Mesenchymal stem cell (in vitro differentiated cells and primary cell): ENCODE measurements around the gene TBX10.
"Not testable (repeated sequence)": the region's sequence is repeated elsewhere in the genome, so short reads cannot be mapped to it uniquely, and the experiment has no call there.

ENCODE experiments used
- DNase-seq: peaks from one replicate; pipeline ENCODE4 v3.0.0-alpha.2; 2013
- H2AFZ ChIP-seq: one replicate; pipeline ENCODE4 v1.6.1; 2013; ENCODE audit warnings: low read depth, mild to moderate bottlenecking, control low read depth, inconsistent platforms, low read length, moderate library complexity
- H2AK5ac ChIP-seq: 2 replicates; pipeline ENCODE4 v1.6.1; 2013; ENCODE audit warnings: low read length, moderate library complexity, mild to moderate bottlenecking, inconsistent platforms; ENCODE audit not compliant: severe bottlenecking
- H2BK120ac ChIP-seq: one replicate; pipeline ENCODE4 v1.6.1; 2013; ENCODE audit warnings: low read depth, mild to moderate bottlenecking, inconsistent platforms, low read length, moderate library complexity
- H2BK12ac ChIP-seq, 2 experiments: one replicate each; pipeline ENCODE4 v1.6.1; 2013; ENCODE audit warnings: inconsistent platforms in 2 of 2, low read length in 2 of 2, mild to moderate bottlenecking in 2 of 2, moderate library complexity in 2 of 2, control low read depth in 1 of 2
- H2BK15ac ChIP-seq: one replicate; pipeline ENCODE4 v1.6.1; 2013; ENCODE audit warnings: mild to moderate bottlenecking, low read depth, inconsistent platforms; ENCODE audit not compliant: poor library complexity, severe bottlenecking
- H2BK5ac ChIP-seq: 2 replicates; pipeline ENCODE4 v1.6.1; 2013; ENCODE audit warnings: low read depth, mild to moderate bottlenecking, low read length, control low read depth, inconsistent platforms; ENCODE audit not compliant: poor library complexity, severe bottlenecking
- H3K14ac ChIP-seq, 2 experiments: one replicate each; pipeline ENCODE4 v1.6.1; 2013; ENCODE audit warnings: inconsistent platforms in 2 of 2, low read length in 2 of 2, control low read depth in 1 of 2, mild to moderate bottlenecking in 1 of 2, moderate library complexity in 1 of 2
- H3K18ac ChIP-seq, 2 experiments: one replicate each; pipeline ENCODE4 v1.6.1; 2013; ENCODE audit warnings: inconsistent platforms in 2 of 2, low read length in 2 of 2, control low read depth in 1 of 2, low read depth in 1 of 2, mild to moderate bottlenecking in 1 of 2
- H3K23ac ChIP-seq, 2 experiments: one replicate each; pipeline ENCODE4 v1.6.1; 2013; ENCODE audit warnings: inconsistent platforms in 2 of 2, low read length in 2 of 2, mild to moderate bottlenecking in 2 of 2, moderate library complexity in 2 of 2, control low read depth in 1 of 2
- H3K27ac ChIP-seq: 2 replicates; pipeline ENCODE4 v1.5.1; 2013; ENCODE audit warnings: mild to moderate bottlenecking, moderate library complexity, low read length, control low read depth, inconsistent platforms; ENCODE audit not compliant: poor library complexity, severe bottlenecking
- H3K27me3 ChIP-seq, 2 experiments: 2 replicates each; pipeline versions ENCODE4 v1.6.1 to v1.7.0; 2013; ENCODE audit warnings: low read length in 2 of 2, mild to moderate bottlenecking in 2 of 2, moderate library complexity in 2 of 2, control low read depth in 1 of 2, inconsistent platforms in 1 of 2; ENCODE audit not compliant: control insufficient read depth in 1 of 2, insufficient read depth in 1 of 2
- H3K36me3 ChIP-seq, 2 experiments: 2 replicates each; pipeline versions ENCODE4 v1.6.1 to v1.7.0; 2013; ENCODE audit warnings: low read length in 2 of 2, control low read depth in 1 of 2, inconsistent platforms in 1 of 2, low read depth in 1 of 2, mild to moderate bottlenecking in 1 of 2; ENCODE audit not compliant: insufficient read depth in 2 of 2, control insufficient read depth in 1 of 2
- H3K4ac ChIP-seq, 2 experiments: one replicate each; pipeline ENCODE4 v1.6.1; 2013; ENCODE audit warnings: inconsistent platforms in 2 of 2, low read length in 2 of 2, mild to moderate bottlenecking in 2 of 2, moderate library complexity in 2 of 2, control low read depth in 1 of 2, low read depth in 1 of 2
- H3K4me1 ChIP-seq: 2 replicates; pipeline ENCODE4 v1.6.1; 2013; ENCODE audit warnings: low read depth, low read length, control low read depth; ENCODE audit not compliant: control insufficient read depth, insufficient read depth
- H3K4me2 ChIP-seq: 2 replicates; pipeline ENCODE4 v1.6.1; 2013; ENCODE audit warnings: low read length, mild to moderate bottlenecking, inconsistent platforms; ENCODE audit not compliant: poor library complexity, severe bottlenecking
- H3K4me3 ChIP-seq, 2 experiments: 2 replicates each; pipeline versions ENCODE4 v1.5.1 to v1.7.0; 2013; ENCODE audit warnings: low read length in 2 of 2, mild to moderate bottlenecking in 2 of 2, control low read depth in 1 of 2, low read depth in 1 of 2; ENCODE audit not compliant: insufficient read depth in 1 of 2
- H3K79me1 ChIP-seq: replicated peaks from 2 replicates; pipeline ENCODE4 v1.6.1; 2013; ENCODE audit warnings: mild to moderate bottlenecking, control low read depth, low read length, inconsistent platforms; ENCODE audit not compliant: poor library complexity, severe bottlenecking
- H3K9ac ChIP-seq: 2 replicates; pipeline ENCODE4 v1.7.0; 2013; ENCODE audit warnings: mild to moderate bottlenecking, low read length, moderate library complexity
- H3K9me3 ChIP-seq: 2 replicates; pipeline ENCODE4 v1.7.0; 2013; ENCODE audit warnings: mild to moderate bottlenecking, low read length; ENCODE audit not compliant: control insufficient read depth
- H4K8ac ChIP-seq: one replicate; pipeline ENCODE4 v1.6.1; 2013; ENCODE audit warnings: inconsistent platforms, mild to moderate bottlenecking, low read length, moderate library complexity
- H4K91ac ChIP-seq: one replicate; pipeline ENCODE4 v1.6.1; 2013; ENCODE audit warnings: mild to moderate bottlenecking, low read length, inconsistent platforms
- WGBS: methylation state at CpG from one replicate; pipeline ENCODE4 v1.1.7; 2013; ENCODE audit warnings: mixed read lengths; 5-methylcytosine and 5-hydroxymethylcytosine counted together

Gene TBX10

GRCh38 chr11:67619683-67620618, 19.6 kb downstream of the TBX10 start:
- H4K8ac ChIP-seq = peak overlapping the region; percentile 45
- not testable (repeated sequence) for H2AFZ ChIP-seq, H2BK120ac ChIP-seq, H3K23ac ChIP-seq, H3K79me1 ChIP-seq, H3K14ac ChIP-seq, H3K27ac ChIP-seq, H2AK5ac ChIP-seq, H3K36me3 ChIP-seq, H3K9me3 ChIP-seq, H3K4me1 ChIP-seq, H2BK15ac ChIP-seq, H2BK5ac ChIP-seq, H3K9ac ChIP-seq, H2BK12ac ChIP-seq, H3K18ac ChIP-seq, H3K4ac ChIP-seq, H4K91ac ChIP-seq
- DNase-seq = peak; percentile 37
- H3K4me2 ChIP-seq = peak overlapping the region; percentile 9
- peak overlapping the region in 1 of 2 experiments; percentile 49 for H3K4me3 ChIP-seq
- WGBS = 12% methylated on average over 32 of the region's 33 CpGs
- peaks cover 8 to 34% of the 10 kb centered on the region in 2 experiments for H3K27me3 ChIP-seq

- H2BK15ac ChIP-seq, H2BK120ac ChIP-seq, H3K9ac ChIP-seq, DNase-seq, H3K79me1 ChIP-seq, H3K4ac ChIP-seq, H3K18ac ChIP-seq, H2BK12ac ChIP-seq, H3K4me3 ChIP-seq, H3K4me2 ChIP-seq, H3K36me3 ChIP-seq, H2BK5ac ChIP-seq, H3K23ac ChIP-seq, H3K27ac ChIP-seq, H4K91ac ChIP-seq, H3K9me3 ChIP-seq, H2AFZ ChIP-seq, H4K8ac ChIP-seq, H2AK5ac ChIP-seq, H3K4me1 ChIP-seq, H3K14ac ChIP-seq: not testable (repeated sequence)
- WGBS = 94% methylated on average over 35 of the region's 40 CpGs
- peaks cover 8 to 37% of the 10 kb centered on the region in 2 experiments for H3K27me3 ChIP-seq
Observed at GRCh38 chr11:67618901-67619659, 20.5 kb downstream of the TBX10 start.

DNA sequence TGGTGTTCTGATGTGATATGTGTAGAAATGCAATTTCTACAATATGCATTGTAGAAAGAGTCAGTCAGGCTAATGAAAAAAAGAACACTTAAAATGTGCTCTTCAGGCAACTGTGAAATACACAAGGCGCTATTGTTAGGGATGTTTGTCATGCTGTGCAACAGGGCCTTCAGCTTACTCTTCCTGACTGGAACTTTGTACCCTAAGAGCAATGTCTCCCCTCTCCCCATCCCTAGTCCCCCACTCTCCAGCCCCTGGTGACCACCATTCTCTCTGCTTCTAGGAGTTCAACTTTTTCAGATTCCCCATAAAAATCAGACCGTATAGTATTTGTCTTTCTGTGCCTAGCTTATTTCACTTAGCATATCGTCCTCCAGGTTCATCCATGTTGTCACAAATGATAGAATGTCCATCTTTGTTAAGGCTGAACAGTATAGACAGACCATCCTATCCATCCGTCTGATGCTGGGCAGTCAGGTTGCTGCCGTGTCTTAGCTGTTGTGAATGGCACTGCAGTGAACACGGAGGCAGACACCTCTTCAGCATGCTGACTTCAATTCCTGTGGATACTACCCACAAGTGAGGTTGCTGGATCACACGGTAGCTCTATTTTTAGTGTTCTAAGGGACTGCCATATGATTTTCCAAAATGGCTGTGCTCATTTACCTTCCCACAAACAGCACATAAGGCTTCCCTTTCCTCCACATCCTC, 22.2 kb downstream of the TBX10 start:
- Histone ChIP-seq H3K36me3 (peaks cover 10 to 13% of the 10 kb centered on the region in 2 experiments), H2AFZ (no peak overlapping the region), H3K9me3 (no peaks in the 10 kb centered on the region), H3K4me2 (no peak overlapping the region), H2BK120ac (no peak overlapping the region), H3K9ac (no peak overlapping the region), H2BK12ac (no peak overlapping the region), H3K4me1 (peaks cover 2% of the 10 kb centered on the region), H2BK5ac (no peak overlapping the region), H2AK5ac (no peak overlapping the region), H3K4ac (no peak overlapping the region), H3K27ac (no peak overlapping the region), H3K4me3 (no peak overlapping the region), H3K23ac (no peak overlapping the region), H4K91ac (no peak overlapping the region), H4K8ac (no peak overlapping the region), H3K79me1 (peaks cover 2% of the 10 kb centered on the region), H3K27me3 (peaks cover 8 to 37% of the 10 kb centered on the region in 2 experiments), H3K18ac (no peak overlapping the region), H3K14ac (no peak overlapping the region), H2BK15ac (no peak overlapping the region)
- 89% methylated on average over 7 of the region's 7 CpGs for WGBS
- no peak for DNase-seq
